Measurements from ENCODE around the gene GSTT2.
"Not testable (repeated sequence)": the region's sequence is repeated elsewhere in the genome, so short reads cannot be mapped to it uniquely, and the experiment has no call there.

The GSTT2 gene

DNA sequence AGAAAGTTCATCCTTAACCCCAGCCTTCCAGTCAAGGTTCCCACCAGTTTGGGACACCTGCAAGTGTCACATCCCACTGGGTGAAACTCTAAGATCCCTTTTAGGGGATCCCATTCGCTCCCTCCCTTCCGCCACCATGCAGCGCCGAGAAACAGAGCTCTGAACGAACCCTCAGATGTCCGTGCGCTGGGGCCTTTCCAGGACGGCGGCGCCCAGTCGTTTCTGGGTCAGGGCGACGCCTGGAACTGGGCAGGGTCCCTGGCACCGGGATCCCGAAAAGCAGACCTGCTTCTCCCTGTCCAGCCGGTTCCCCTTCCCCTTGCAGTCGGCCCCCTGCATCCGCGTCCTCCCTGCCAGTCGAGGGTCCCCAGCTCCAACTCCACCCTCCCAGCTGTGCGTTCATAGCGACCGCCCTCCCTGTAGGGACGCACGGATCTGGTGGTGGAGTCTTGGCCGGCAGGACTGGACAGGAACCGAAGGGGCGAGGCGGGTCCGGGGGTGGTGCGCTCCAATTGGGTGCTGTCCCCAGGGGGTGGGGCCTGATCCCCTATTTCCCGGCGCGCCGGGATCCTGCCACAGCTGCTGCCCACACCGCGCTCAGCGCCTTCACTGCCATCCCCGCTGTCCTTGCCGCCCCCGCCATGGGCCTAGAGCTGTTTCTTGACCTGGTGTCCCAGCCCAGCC, at the start of gene GSTT2:
Gene GSTT2 (plus strand): TSS at position 578 of the 684 bp plus-strand sequence.
- not testable (repeated sequence) for DNase-seq

GRCh38 chr22:23938328-23939016, 41.5 kb upstream of the GSTT2 start:
- no peak for DNase-seq

GRCh38 chr22:23939017-23939357, 40.9 kb upstream of the GSTT2 start:
- DNase-seq, result no peak

GRCh38 chr22:23940166-23940565, 39.8 kb upstream of the GSTT2 start:
- not testable (repeated sequence) for DNase-seq

GRCh38 chr22:23947391-23947790, 32.5 kb upstream of the GSTT2 start:
- DNase-seq, result not testable (repeated sequence)

DNA sequence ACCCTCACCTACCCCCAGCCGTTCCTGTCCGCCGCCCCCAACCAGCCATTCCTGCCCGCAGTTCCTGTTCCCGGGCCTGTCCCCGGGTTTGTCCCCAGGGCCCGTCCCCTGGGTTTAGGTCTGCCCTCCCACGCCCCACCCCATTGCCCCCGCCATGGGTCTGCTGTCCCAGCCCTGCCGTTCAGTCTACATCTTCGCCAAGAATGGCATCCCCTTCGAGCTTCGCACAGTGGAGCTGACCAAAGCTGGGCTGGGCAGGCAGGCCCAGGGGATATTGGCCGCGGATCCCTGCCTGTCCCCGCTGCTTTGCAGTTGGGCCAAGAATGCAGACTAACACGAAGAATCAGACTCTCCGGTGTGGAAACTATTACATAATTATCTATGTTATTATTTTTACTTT, 30.2 kb upstream of the GSTT2 start:
- not testable (repeated sequence) for DNase-seq

- not testable (repeated sequence) for DNase-seq
Observed at GRCh38 chr22:23951383-23951782, 28.6 kb upstream of the GSTT2 start.

DNA sequence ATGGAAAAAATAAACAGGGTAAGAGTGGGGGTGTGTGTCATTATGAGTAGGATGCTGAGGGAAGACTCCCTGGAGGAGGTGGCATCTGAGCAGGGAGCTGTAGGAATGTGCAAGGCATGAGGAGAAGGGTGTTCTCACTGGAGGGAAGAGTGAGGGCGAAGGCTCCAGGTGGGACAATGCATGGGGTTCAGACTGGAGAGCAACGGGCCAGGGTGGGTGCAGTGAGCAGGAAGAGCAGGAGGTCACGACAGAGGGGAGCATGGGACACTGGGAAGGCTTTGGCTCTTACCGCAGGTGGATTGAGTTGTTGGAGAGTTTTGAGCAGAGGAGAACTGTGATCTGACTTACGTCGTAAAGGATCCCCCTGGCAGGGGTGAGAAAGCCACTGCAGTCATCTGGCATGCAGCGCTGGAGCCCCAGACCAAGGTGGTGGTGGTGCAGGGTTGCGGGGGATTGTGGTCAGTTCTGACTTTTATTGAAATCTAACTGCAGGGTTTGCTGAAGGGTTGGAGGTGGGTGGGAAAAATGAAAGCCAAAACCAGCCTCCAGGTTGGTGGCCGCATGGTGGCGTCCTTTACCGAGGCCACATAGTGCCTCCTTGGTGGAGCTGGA, 27.0 kb upstream of the GSTT2 start:
- DNase-seq, result not testable (repeated sequence)

DNA sequence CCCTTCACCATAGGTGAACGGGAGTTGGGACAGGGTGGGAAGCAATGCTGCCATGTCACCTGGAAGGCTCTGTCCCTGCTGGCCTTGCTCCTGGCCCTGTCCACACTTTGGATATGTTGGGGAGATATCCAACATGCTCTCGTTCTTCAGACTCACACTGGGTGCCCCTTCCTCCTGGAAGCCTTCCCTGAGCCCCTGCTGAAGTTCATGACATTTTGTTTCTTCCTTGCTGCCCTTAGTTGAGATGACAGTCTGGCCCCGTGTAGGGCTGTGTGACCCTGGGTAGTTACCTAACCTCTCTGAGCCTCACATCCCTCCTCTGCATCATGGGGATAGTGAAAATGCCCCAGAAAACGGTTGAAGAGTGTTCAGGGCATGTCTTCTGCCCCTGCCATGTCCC, 26.4 kb upstream of the GSTT2 start:
- not testable (repeated sequence) for DNase-seq

GRCh38 chr22:23954193-23954990, 25.5 kb upstream of the GSTT2 start:
- not testable (repeated sequence) for DNase-seq

DNA sequence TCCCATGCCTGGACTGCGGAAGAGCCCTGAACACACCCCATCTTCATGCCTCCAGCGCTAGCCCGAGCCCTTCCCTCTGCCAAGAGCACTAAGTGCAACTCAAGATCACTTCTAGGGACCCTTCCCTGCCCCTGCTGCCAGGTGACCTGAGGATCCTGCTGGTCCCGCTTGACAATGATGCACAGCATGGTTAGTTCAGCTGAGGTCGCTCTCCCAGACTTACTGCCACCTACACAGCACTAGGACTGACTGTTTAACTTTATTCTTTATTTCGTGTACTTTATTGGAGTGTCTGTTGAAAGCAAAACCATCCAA, 25.0 kb upstream of the GSTT2 start:
- not testable (repeated sequence) for DNase-seq

DNA sequence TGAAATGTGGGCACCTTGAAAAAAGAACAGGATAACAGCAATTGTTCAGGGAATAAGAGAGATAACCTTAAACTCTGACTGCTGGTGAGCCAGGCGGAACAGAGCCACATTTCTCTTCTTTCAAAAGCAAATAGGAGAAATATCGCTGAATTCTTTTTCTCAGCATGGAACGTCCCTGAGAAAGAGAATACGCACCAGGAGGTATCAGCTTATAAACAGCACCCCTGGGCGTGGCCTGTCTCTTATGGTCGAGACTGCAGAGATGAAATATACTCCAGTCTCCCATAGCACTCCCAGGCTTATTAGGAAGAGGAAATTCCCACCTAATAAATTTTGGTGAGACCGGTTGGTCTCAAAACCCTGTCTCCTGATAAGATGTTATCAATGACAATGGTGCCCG, 24.0 kb upstream of the GSTT2 start:
- not testable (repeated sequence) for DNase-seq

- DNase-seq, result peak; percentile 52
Observed at GRCh38 chr22:23956301-23956900, 23.5 kb upstream of the GSTT2 start.

GRCh38 chr22:23961084-23961771, 18.7 kb upstream of the GSTT2 start, which contains the start of gene GSTT2B:
Gene GSTT2B, minus strand, starts transcription at chr22:23961195. Its CDS starts 64 bp downstream, at chr22:23961131.
- DNase-seq, result not testable (repeated sequence)

- DNase-seq, result not testable (repeated sequence)
Observed at GRCh38 chr22:23966094-23966493, 13.8 kb upstream of the GSTT2 start.

- DNase-seq, result not testable (repeated sequence)
Observed at GRCh38 chr22:23966568-23966967, 13.4 kb upstream of the GSTT2 start, which contains the start of gene DDTL. Gene DDTL, plus strand, starts transcription at chr22:23966888. Its CDS starts 27 bp downstream, at chr22:23966915.

DNA sequence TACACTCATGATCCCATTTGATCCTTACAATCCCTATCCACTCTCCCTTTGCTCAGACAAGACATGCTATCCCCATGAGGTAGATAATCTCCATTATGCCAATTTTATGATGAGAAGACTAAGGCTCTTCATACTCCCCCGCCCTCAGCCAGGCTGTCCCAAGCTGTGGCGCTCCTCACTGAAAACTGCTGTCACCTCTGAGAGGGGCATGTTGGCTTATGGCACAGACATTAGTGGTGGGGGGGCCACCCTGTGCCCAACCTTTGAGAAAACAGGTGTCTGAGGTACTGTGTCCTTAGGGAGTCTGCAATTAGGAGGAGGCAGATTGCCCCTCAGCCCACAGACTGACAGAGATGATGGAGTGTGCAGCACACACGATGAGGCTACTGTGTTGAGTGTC, 10.9 kb upstream of the GSTT2 start:
- DNase-seq, result no peak

DNA sequence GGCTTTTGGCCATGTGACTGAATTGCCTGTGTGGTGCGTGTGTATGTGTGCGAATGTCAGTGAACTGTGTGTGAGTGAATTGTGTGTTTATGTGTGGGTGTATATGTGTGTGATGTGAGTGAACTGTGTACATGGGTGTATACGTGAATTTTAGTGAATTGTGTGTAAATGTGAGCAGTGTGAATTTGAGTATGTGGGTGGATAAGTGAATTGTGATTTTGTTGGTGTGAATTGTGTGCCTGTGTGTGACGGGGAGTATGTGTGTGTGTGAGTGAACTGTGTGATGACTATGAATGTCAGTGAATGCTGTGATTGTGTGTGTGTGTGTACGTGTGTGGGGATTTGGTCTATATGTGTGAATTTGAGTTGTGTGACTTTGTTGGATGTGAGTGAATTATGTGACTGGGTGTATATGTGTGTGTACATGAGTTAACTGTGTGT, 9.7 kb upstream of the GSTT2 start:
- no peak for DNase-seq

- DNase-seq, result no peak
Observed at GRCh38 chr22:23970816-23971486, 9.0 kb upstream of the GSTT2 start.

GRCh38 chr22:23971927-23972326, 8.0 kb upstream of the GSTT2 start:
- DNase-seq, result not testable (repeated sequence)

GRCh38 chr22:23974345-23974744, 5.6 kb upstream of the GSTT2 start, which contains the start of gene DDT:
Gene DDT, minus strand, starts transcription at chr22:23974441. Its CDS starts 27 bp downstream, at chr22:23974414.
- not testable (repeated sequence) for DNase-seq
